SK-N-SH treated with all-trans-retinoic acid at 6 μM for 48 hours (cell line): ENCODE measurements around the gene CHCHD6.

ENCODE experiments used
- ATAC-seq: fragments of 200-7000 bp; cut with Tn5 transposase; 3 replicates; pipeline ENCODE4 v1.9.1; 2020; ENCODE audit warnings: mild to moderate bottlenecking, moderate library complexity
- ARNTL ChIP-seq: fragments of 450-650 bp; formaldehyde crosslinking; IDR thresholded peaks from 2 replicates; pipeline ENCODE4 v1.5.0; 2020; ENCODE audit warnings: low read depth, mild to moderate bottlenecking, moderate library complexity, borderline replicate concordance
- BACH2 ChIP-seq: fragments of 250-450 bp; sonication (Bioruptor Pico); IDR thresholded peaks from 2 replicates; pipeline ENCODE4 v1.9.0; 2021; ENCODE audit warnings: mild to moderate bottlenecking, borderline replicate concordance
- CSDC2 ChIP-seq: fragments of 250-450 bp; sonication (Bioruptor Pico); IDR thresholded peaks from 2 replicates; pipeline ENCODE4 v1.5.0; 2020; ENCODE audit warnings: mild to moderate bottlenecking, moderate library complexity
- ESRRG ChIP-seq: fragments of 250-450 bp; sonication (Bioruptor Pico); IDR thresholded peaks from 2 replicates; pipeline ENCODE4 v1.6.1; 2021; ENCODE audit warnings: mild to moderate bottlenecking
- GLIS3 ChIP-seq: fragments of 250-450 bp; sonication (Bioruptor Pico); IDR thresholded peaks from 2 replicates; pipeline ENCODE4 v1.5.0; 2020; ENCODE audit warnings: mild to moderate bottlenecking, moderate library complexity
- ISL1 ChIP-seq: fragments of 250-450 bp; sonication (Bioruptor Pico); IDR thresholded peaks from 2 replicates; pipeline ENCODE4 v2.1.2; 2022; ENCODE audit warnings: mild to moderate bottlenecking, moderate library complexity
- OSR1 ChIP-seq: fragments of 250-450 bp; sonication (Bioruptor Pico); IDR thresholded peaks from 2 replicates; pipeline ENCODE4 v1.8.0; 2022; ENCODE audit warnings: moderate library complexity, mild to moderate bottlenecking, inconsistent platforms
- PPARA ChIP-seq: fragments of 250-450 bp; sonication (Bioruptor Pico); IDR thresholded peaks from 2 replicates; pipeline ENCODE4 v1.5.0; 2020; ENCODE audit warnings: mild to moderate bottlenecking, borderline replicate concordance
- RARB ChIP-seq: fragments of 250-450 bp; sonication (Bioruptor Pico); IDR thresholded peaks from 2 replicates; pipeline ENCODE4 v1.8.0; 2021; ENCODE audit warnings: mild to moderate bottlenecking, moderate library complexity
- TCF4 ChIP-seq: fragments of 250-450 bp; sonication (Bioruptor Pico); IDR thresholded peaks from 2 replicates; pipeline ENCODE4 v1.8.0; 2021; ENCODE audit warnings: mild to moderate bottlenecking, moderate library complexity, borderline replicate concordance
- TOX ChIP-seq: fragments of 250-450 bp; sonication (Bioruptor Pico); IDR thresholded peaks from 2 replicates; pipeline ENCODE4 v1.8.0; 2021; ENCODE audit warnings: mild to moderate bottlenecking, moderate library complexity, borderline replicate concordance
- TSHZ2 ChIP-seq: fragments of 250-450 bp; sonication (Bioruptor Pico); IDR thresholded peaks from 2 replicates; pipeline ENCODE4 v1.5.0; 2020; ENCODE audit warnings: mild to moderate bottlenecking, moderate library complexity
- ZC3H10 ChIP-seq: fragments of 250-450 bp; sonication (Bioruptor Pico); IDR thresholded peaks from 2 replicates; pipeline ENCODE4 v1.5.1; 2021; ENCODE audit warnings: mild to moderate bottlenecking, moderate library complexity
- ZFP3 ChIP-seq: fragments of 250-450 bp; sonication (Bioruptor Pico); IDR thresholded peaks from 2 replicates; pipeline ENCODE4 v1.5.0; 2020; ENCODE audit warnings: mild to moderate bottlenecking, moderate library complexity
- ZFP30 ChIP-seq: fragments of 450-650 bp; formaldehyde crosslinking; IDR thresholded peaks from 2 replicates; pipeline ENCODE4 v1.5.0; 2022; ENCODE audit warnings: mild to moderate bottlenecking, moderate library complexity
- ZNF565 ChIP-seq: fragments of 450-650 bp; formaldehyde crosslinking; conservative IDR thresholded peaks from 2 replicates; pipeline ENCODE4 v1.5.0; 2020; ENCODE audit warnings: low read depth, mild to moderate bottlenecking, moderate library complexity
- ZNF70 ChIP-seq: fragments of 450-650 bp; formaldehyde crosslinking; IDR thresholded peaks from 2 replicates; pipeline ENCODE4 v1.5.0; 2020; ENCODE audit warnings: mild to moderate bottlenecking, moderate library complexity
- ZNF8 ChIP-seq: fragments of 450-650 bp; formaldehyde crosslinking; IDR thresholded peaks from 2 replicates; pipeline ENCODE4 v1.5.0; 2020; ENCODE audit warnings: mild to moderate bottlenecking, moderate library complexity
- TF ChIP-seq, protein P1 (sequence below): fragments of 250-450 bp; sonication (Bioruptor Pico); IDR thresholded peaks from 2 replicates; pipeline ENCODE4 v1.8.0; 2021; ENCODE audit warnings: low read depth, mild to moderate bottlenecking, moderate library complexity, borderline replicate concordance
- TF ChIP-seq, protein P2 (sequence below): fragments of 250-450 bp; sonication (Bioruptor Pico); IDR thresholded peaks from 2 replicates; pipeline ENCODE4 v1.5.1; 2020; ENCODE audit warnings: low read depth, mild to moderate bottlenecking, moderate library complexity
- TF ChIP-seq, protein P3 (sequence below): fragments of 250-450 bp; sonication (Bioruptor Pico); IDR thresholded peaks from 2 replicates; pipeline ENCODE4 v1.5.1; 2021; ENCODE audit warnings: mild to moderate bottlenecking, moderate library complexity
- TF ChIP-seq, protein P4 (sequence below): fragments of 250-450 bp; sonication (Bioruptor Pico); IDR thresholded peaks from 2 replicates; pipeline ENCODE4 v1.8.0; 2020; ENCODE audit warnings: mild to moderate bottlenecking, moderate library complexity, borderline replicate concordance

CHCHD6 gene

GRCh38 chr3:126896968-126897367, 192.9 kb downstream of the CHCHD6 start:
- no peak for TF ChIP-seq PPARA (CRISPR knock-in tag)
- no peak for TF ChIP-seq ZNF565
- TF ChIP-seq TOX = no peak
- no peak for TF ChIP-seq RARB (CRISPR knock-in tag)
- TF ChIP-seq, protein P1, sequence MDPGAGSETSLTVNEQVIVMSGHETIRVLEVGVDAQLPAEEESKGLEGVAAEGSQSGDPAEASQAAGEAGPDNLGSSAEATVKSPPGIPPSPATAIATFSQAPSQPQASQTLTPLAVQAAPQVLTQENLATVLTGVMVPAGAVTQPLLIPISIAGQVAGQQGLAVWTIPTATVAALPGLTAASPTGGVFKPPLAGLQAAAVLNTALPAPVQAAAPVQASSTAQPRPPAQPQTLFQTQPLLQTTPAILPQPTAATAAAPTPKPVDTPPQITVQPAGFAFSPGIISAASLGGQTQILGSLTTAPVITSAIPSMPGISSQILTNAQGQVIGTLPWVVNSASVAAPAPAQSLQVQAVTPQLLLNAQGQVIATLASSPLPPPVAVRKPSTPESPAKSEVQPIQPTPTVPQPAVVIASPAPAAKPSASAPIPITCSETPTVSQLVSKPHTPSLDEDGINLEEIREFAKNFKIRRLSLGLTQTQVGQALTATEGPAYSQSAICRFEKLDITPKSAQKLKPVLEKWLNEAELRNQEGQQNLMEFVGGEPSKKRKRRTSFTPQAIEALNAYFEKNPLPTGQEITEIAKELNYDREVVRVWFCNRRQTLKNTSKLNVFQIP (CRISPR knock-in tag) = no peak
- TF ChIP-seq TSHZ2 = no peak
- TF ChIP-seq ARNTL (CRISPR knock-in tag) = no peak
- no peak for TF ChIP-seq BACH2
- TF ChIP-seq ZFP3 (CRISPR knock-in tag) = no peak
- no peak for TF ChIP-seq ZFP30 (CRISPR knock-in tag)
- TF ChIP-seq ESRRG (CRISPR knock-in tag) = no peak
- ATAC-seq = no peak

DNA sequence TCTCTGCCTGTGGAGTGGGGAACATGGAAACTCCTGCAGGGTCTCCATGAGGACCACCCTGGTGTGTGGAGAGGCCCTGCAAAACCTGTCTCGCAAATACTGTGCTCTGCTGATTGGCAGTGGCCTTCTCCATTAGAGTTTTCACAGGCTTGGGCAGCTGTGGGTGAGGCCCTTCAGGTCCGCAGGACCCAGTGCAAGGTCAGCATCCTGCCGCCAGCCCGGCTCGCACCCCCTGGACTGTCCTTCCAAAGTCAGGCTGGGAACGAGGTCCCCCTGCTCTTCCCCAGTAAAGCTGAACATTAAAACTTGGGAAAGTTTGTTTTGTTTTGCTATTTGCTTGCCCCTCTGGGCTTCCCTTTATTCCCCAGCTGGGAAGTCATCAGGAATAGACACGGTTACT, 193.9 kb downstream of the CHCHD6 start:
- no peak for TF ChIP-seq TCF4 (CRISPR knock-in tag)
- TF ChIP-seq GLIS3 = no peak
- no peak for TF ChIP-seq ESRRG (CRISPR knock-in tag)
- TF ChIP-seq ZNF8 = no peak
- TF ChIP-seq, protein P2, sequence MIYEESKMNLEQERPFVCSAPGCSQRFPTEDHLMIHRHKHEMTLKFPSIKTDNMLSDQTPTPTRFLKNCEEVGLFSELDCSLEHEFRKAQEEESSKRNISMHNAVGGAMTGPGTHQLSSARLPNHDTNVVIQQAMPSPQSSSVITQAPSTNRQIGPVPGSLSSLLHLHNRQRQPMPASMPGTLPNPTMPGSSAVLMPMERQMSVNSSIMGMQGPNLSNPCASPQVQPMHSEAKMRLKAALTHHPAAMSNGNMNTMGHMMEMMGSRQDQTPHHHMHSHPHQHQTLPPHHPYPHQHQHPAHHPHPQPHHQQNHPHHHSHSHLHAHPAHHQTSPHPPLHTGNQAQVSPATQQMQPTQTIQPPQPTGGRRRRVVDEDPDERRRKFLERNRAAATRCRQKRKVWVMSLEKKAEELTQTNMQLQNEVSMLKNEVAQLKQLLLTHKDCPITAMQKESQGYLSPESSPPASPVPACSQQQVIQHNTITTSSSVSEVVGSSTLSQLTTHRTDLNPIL (CRISPR knock-in tag) = no peak
- TF ChIP-seq RARB (CRISPR knock-in tag) = no peak
- no peak for TF ChIP-seq ZFP30 (CRISPR knock-in tag)
- TF ChIP-seq, protein P1 (CRISPR knock-in tag) = no peak
- TF ChIP-seq CSDC2 (CRISPR knock-in tag) = no peak
- TF ChIP-seq, protein P3, sequence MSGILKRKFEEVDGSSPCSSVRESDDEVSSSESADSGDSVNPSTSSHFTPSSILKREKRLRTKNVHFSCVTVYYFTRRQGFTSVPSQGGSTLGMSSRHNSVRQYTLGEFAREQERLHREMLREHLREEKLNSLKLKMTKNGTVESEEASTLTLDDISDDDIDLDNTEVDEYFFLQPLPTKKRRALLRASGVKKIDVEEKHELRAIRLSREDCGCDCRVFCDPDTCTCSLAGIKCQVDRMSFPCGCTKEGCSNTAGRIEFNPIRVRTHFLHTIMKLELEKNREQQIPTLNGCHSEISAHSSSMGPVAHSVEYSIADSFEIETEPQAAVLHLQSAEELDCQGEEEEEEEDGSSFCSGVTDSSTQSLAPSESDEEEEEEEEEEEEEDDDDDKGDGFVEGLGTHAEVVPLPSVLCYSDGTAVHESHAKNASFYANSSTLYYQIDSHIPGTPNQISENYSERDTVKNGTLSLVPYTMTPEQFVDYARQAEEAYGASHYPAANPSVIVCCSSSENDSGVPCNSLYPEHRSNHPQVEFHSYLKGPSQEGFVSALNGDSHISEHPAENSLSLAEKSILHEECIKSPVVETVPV (CRISPR knock-in tag) = no peak
- TF ChIP-seq ISL1 (CRISPR knock-in tag) = no peak
- TF ChIP-seq, protein P4, sequence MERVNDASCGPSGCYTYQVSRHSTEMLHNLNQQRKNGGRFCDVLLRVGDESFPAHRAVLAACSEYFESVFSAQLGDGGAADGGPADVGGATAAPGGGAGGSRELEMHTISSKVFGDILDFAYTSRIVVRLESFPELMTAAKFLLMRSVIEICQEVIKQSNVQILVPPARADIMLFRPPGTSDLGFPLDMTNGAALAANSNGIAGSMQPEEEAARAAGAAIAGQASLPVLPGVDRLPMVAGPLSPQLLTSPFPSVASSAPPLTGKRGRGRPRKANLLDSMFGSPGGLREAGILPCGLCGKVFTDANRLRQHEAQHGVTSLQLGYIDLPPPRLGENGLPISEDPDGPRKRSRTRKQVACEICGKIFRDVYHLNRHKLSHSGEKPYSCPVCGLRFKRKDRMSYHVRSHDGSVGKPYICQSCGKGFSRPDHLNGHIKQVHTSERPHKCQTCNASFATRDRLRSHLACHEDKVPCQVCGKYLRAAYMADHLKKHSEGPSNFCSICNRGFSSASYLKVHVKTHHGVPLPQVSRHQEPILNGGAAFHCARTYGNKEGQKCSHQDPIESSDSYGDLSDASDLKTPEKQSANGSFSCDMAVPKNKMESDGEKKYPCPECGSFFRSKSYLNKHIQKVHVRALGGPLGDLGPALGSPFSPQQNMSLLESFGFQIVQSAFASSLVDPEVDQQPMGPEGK (CRISPR knock-in tag) = no peak
- no peak for TF ChIP-seq ZC3H10 (CRISPR knock-in tag)
- no peak for TF ChIP-seq ZNF70 (CRISPR knock-in tag)
- no peak for TF ChIP-seq ARNTL (CRISPR knock-in tag)
- no peak for TF ChIP-seq OSR1 (CRISPR knock-in tag)
- ATAC-seq = no peak
